ENCODE measurements around the gene ANKS1B. TPM values are rescaled to one million over a fixed set of nuclear protein-coding genes. Genes with fewer than 3 reads are reported as not detected.
"Not testable (repeated sequence)": the region's sequence is repeated elsewhere in the genome, so short reads cannot be mapped to it uniquely, and the experiment has no call there.

Gene ANKS1B
- total and polyA plus RNA-seq, 4 donors, result 0.03 to 3.4 (median 0.53) TPM

DNA sequence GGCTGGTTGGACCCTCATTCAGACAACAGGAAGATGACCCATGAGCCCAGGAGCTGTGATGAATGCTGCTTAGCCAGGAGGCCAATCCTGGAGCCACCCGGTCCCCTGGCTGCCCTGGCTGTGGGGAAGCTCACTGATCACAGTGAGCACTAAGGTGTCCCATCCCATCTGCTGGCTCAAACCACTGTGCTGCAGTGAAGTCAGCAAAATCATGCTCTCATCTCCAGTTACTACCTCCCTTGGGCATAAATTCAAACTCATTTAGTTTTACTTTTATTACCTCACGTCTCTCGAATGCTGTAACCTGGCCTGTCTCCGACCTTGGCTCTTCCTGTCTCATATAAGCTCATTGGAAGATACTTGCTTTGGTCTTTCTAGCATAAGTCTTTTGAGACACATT is 1227.3 kb downstream of the ANKS1B start:
- no peaks in the 10 kb centered on the region for H3K4me1 ChIP-seq (ENCODE audit: control insufficient read depth in 4 of 4, insufficient read depth in 4 of 4, low read length in 3 of 4)
- no peaks in the 10 kb centered on the region for H3K36me3 ChIP-seq (ENCODE audit: control insufficient read depth in 4 of 4, insufficient read depth in 3 of 4, low read depth in 1 of 4, low read length in 3 of 4)
- H3K9ac ChIP-seq (ENCODE audit: low read depth in 1 of 2, low read length in 2 of 2), result no peak overlapping the region
- no peak for DNase-seq (ENCODE audit: low spot score)
- H3K27me3 ChIP-seq (ENCODE audit: control insufficient read depth in 4 of 4, insufficient read depth in 4 of 4, low read length in 3 of 4), result peaks cover 0 to 4% (median 0%) of the 10 kb centered on the region in 4 donors
- TF ChIP-seq, protein P1, sequence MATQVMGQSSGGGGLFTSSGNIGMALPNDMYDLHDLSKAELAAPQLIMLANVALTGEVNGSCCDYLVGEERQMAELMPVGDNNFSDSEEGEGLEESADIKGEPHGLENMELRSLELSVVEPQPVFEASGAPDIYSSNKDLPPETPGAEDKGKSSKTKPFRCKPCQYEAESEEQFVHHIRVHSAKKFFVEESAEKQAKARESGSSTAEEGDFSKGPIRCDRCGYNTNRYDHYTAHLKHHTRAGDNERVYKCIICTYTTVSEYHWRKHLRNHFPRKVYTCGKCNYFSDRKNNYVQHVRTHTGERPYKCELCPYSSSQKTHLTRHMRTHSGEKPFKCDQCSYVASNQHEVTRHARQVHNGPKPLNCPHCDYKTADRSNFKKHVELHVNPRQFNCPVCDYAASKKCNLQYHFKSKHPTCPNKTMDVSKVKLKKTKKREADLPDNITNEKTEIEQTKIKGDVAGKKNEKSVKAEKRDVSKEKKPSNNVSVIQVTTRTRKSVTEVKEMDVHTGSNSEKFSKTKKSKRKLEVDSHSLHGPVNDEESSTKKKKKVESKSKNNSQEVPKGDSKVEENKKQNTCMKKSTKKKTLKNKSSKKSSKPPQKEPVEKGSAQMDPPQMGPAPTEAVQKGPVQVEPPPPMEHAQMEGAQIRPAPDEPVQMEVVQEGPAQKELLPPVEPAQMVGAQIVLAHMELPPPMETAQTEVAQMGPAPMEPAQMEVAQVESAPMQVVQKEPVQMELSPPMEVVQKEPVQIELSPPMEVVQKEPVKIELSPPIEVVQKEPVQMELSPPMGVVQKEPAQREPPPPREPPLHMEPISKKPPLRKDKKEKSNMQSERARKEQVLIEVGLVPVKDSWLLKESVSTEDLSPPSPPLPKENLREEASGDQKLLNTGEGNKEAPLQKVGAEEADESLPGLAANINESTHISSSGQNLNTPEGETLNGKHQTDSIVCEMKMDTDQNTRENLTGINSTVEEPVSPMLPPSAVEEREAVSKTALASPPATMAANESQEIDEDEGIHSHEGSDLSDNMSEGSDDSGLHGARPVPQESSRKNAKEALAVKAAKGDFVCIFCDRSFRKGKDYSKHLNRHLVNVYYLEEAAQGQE (IDR thresholded peaks at IDR 0.05), result no peak
- TF ChIP-seq TAF1 (conservative IDR thresholded peaks at IDR 0.05), result no peak
- TF ChIP-seq, protein P2, sequence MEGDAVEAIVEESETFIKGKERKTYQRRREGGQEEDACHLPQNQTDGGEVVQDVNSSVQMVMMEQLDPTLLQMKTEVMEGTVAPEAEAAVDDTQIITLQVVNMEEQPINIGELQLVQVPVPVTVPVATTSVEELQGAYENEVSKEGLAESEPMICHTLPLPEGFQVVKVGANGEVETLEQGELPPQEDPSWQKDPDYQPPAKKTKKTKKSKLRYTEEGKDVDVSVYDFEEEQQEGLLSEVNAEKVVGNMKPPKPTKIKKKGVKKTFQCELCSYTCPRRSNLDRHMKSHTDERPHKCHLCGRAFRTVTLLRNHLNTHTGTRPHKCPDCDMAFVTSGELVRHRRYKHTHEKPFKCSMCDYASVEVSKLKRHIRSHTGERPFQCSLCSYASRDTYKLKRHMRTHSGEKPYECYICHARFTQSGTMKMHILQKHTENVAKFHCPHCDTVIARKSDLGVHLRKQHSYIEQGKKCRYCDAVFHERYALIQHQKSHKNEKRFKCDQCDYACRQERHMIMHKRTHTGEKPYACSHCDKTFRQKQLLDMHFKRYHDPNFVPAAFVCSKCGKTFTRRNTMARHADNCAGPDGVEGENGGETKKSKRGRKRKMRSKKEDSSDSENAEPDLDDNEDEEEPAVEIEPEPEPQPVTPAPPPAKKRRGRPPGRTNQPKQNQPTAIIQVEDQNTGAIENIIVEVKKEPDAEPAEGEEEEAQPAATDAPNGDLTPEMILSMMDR (IDR thresholded peaks at IDR 0.05; ENCODE audit: low read depth, low read length, missing input control), result no peak
- no peak for TF ChIP-seq HNF4G (IDR thresholded peaks at IDR 0.05)
- TF ChIP-seq GABPA (IDR thresholded peaks at IDR 0.05 in 1 of 2, conservative IDR thresholded peaks at IDR 0.05 in 1 of 2), result no peak
- TF ChIP-seq HNF4A (conservative IDR thresholded peaks at IDR 0.05), result no peak
- TF ChIP-seq EGR1 (IDR thresholded peaks at IDR 0.05; ENCODE audit: low read depth in 2 of 2), result no peak
- no peak for TF ChIP-seq RXRA (IDR thresholded peaks at IDR 0.05)
- TF ChIP-seq FOXA1 (IDR thresholded peaks at IDR 0.05), result no peak
- no peak for TF ChIP-seq NR2F2 (IDR thresholded peaks at IDR 0.05)
- TF ChIP-seq YY1 (IDR thresholded peaks at IDR 0.05), result no peak
- no peak for TF ChIP-seq SP1 (IDR thresholded peaks at IDR 0.05)
- no peak overlapping the region for H3K27ac ChIP-seq (ENCODE audit: low read depth in 1 of 2, low read length in 2 of 2)
- WGBS, result 63% methylated on average over 4 of the region's 4 CpGs
- no peaks in the 10 kb centered on the region for H3K9me3 ChIP-seq (ENCODE audit: control insufficient read depth in 4 of 4, low read length in 3 of 4)
- H3K4me3 ChIP-seq (ENCODE audit: low read depth in 1 of 3, low read length in 3 of 3), result no peak overlapping the region

DNA sequence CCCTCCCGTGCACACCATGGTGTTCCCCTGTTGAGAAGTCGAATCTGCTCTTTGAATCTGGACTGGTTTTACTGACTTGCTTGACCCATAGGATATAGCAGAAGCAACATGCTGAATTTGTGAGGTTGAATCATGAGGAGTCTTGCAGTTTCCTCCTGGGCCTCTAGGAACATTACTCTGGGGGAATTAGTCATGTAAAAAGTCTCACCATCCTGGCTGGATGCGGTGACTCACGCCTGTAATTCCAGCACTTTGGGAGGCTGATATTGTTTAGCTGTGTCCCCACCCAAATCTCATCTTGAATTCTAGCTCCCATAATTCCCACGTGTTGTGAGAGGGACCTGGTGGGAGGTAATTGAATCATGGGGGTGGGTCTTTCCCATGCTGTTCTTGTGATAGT is 1228.9 kb downstream of the ANKS1B start:
- 91% methylated on average over 5 of the region's 5 CpGs for WGBS
- H3K36me3 ChIP-seq (ENCODE audit: control insufficient read depth in 4 of 4, insufficient read depth in 3 of 4, low read depth in 1 of 4, low read length in 3 of 4); H3K9ac ChIP-seq (ENCODE audit: low read depth in 1 of 2, low read length in 2 of 2): not testable (repeated sequence)

DNA sequence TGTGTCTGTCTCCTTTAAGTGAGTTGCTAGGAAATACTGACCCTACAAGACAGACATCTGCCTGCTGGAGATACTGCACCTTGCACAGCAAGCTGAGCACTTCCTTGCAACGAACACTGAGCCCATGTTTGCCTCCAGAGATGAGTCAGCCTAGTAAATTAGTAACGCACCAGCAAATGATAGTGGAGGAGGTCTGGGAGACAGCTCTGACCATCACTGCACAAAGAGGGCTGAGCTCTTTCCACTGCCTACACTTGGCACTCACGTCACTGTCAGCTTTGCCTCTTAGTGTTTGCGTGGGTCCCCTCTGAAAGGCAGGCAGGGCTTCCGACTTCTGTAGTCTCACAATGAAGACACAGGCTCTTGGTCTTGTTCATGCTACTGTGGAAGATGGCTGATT is 1230.6 kb downstream of the ANKS1B start:
- H3K27me3 ChIP-seq (ENCODE audit: control insufficient read depth in 4 of 4, insufficient read depth in 4 of 4, low read length in 3 of 4), result peaks cover 0 to 2% (median 0%) of the 10 kb centered on the region in 4 donors
- no peak overlapping the region for H3K4me3 ChIP-seq (ENCODE audit: low read depth in 1 of 3, low read length in 3 of 3)
- no peaks in the 10 kb centered on the region for H3K4me1 ChIP-seq (ENCODE audit: control insufficient read depth in 4 of 4, insufficient read depth in 4 of 4, low read length in 3 of 4)
- no peak overlapping the region for H3K9ac ChIP-seq (ENCODE audit: low read depth in 1 of 2, low read length in 2 of 2)
- H3K36me3 ChIP-seq (ENCODE audit: control insufficient read depth in 4 of 4, insufficient read depth in 3 of 4, low read depth in 1 of 4, low read length in 3 of 4), result no peaks in the 10 kb centered on the region
- H3K27ac ChIP-seq (ENCODE audit: low read depth in 1 of 2, low read length in 2 of 2), result no peak overlapping the region
- no peaks in the 10 kb centered on the region for H3K9me3 ChIP-seq (ENCODE audit: control insufficient read depth in 4 of 4, low read length in 3 of 4)
- DNase-seq (ENCODE audit: low spot score), result no peak
- WGBS, result 40% methylated on average over 5 of the region's 5 CpGs
- TF ChIP-seq EGR1 (IDR thresholded peaks at IDR 0.05; ENCODE audit: low read depth in 2 of 2) (no peak), YY1 (IDR thresholded peaks at IDR 0.05) (no peak), HNF4A (conservative IDR thresholded peaks at IDR 0.05) (no peak), FOXA2 (IDR thresholded peaks at IDR 0.05) (no peak), TAF1 (conservative IDR thresholded peaks at IDR 0.05) (no peak), RXRA (IDR thresholded peaks at IDR 0.05) (no peak)
- TF ChIP-seq, protein P3, sequence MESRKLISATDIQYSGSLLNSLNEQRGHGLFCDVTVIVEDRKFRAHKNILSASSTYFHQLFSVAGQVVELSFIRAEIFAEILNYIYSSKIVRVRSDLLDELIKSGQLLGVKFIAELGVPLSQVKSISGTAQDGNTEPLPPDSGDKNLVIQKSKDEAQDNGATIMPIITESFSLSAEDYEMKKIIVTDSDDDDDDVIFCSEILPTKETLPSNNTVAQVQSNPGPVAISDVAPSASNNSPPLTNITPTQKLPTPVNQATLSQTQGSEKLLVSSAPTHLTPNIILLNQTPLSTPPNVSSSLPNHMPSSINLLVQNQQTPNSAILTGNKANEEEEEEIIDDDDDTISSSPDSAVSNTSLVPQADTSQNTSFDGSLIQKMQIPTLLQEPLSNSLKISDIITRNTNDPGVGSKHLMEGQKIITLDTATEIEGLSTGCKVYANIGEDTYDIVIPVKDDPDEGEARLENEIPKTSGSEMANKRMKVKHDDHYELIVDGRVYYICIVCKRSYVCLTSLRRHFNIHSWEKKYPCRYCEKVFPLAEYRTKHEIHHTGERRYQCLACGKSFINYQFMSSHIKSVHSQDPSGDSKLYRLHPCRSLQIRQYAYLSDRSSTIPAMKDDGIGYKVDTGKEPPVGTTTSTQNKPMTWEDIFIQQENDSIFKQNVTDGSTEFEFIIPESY (IDR thresholded peaks at IDR 0.05), result no peak
- TF ChIP-seq, protein P4, sequence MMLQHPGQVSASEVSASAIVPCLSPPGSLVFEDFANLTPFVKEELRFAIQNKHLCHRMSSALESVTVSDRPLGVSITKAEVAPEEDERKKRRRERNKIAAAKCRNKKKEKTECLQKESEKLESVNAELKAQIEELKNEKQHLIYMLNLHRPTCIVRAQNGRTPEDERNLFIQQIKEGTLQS (IDR thresholded peaks at IDR 0.05), result no peak
- TF ChIP-seq, protein P5, sequence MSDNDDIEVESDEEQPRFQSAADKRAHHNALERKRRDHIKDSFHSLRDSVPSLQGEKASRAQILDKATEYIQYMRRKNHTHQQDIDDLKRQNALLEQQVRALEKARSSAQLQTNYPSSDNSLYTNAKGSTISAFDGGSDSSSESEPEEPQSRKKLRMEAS (IDR thresholded peaks at IDR 0.05), result no peak
- TF ChIP-seq, protein P1 (IDR thresholded peaks at IDR 0.05), result no peak

More for the DNA sequence above, 1228.9 kb downstream of the ANKS1B start:
- H3K27ac ChIP-seq (ENCODE audit: low read depth in 1 of 2, low read length in 2 of 2); H3K9me3 ChIP-seq (ENCODE audit: control insufficient read depth in 4 of 4, low read length in 3 of 4); H3K4me1 ChIP-seq (ENCODE audit: control insufficient read depth in 4 of 4, insufficient read depth in 4 of 4, low read length in 3 of 4); H3K27me3 ChIP-seq (ENCODE audit: control insufficient read depth in 4 of 4, insufficient read depth in 4 of 4, low read length in 3 of 4); DNase-seq (ENCODE audit: low spot score); H3K4me3 ChIP-seq (ENCODE audit: low read depth in 1 of 3, low read length in 3 of 3): not testable (repeated sequence)
